ENCODE results near the gene FTO. TPM values are rescaled to one million over a fixed set of nuclear protein-coding genes. Genes with fewer than 3 reads are reported as not detected.

The FTO gene
- polyA plus RNA-seq, 2 of the 4 experiments (the other 2 are of a cell fraction): 48.7 to 101 TPM

DNA sequence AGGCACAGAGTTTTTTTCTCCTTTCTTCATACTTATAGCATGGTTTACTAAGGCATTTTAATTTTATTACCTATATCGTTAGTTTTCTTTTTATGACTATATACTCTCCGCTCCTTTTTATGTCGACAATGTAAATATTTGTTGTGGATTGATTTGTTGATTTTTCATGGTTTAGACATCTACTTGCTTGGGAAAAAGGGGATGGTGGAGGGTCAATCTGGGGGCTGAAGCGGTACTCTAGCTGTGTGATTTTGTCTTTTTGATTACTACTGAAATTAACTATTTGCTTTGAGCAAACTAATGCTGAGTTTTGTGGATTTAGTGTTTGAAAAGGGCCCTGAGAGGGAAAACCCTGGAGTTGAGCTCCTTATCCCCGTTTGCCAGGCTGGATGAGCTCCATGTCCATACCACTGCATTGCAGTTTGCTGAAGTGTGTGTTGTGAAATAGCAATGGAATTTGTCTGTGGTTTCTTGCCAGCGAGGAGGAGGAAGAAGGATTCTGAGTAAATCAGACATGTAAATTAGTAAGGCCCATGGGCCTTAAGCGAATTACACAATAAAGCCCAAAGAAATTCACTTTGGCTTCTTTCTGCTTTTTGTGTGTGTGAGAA lies 72.0 kb downstream of the FTO start (continued):
- TF ChIP-seq ZSCAN20 (CRISPR knock-in tag; IDR thresholded peaks at IDR 0.05) (no peak), ZNF302 (CRISPR knock-in tag; IDR thresholded peaks at IDR 0.05) (no peak), RAD21 (conservative IDR thresholded peaks at IDR 0.05 in 1 of 2, IDR thresholded peaks at IDR 0.05 in 1 of 2) (peak; percentile 11 to 56; a peak in 4 of 5 replicates), RNF2 (IDR thresholded peaks at IDR 0.05; ENCODE audit: borderline replicate concordance, low read depth) (no peak), EHF (CRISPR knock-in tag; IDR thresholded peaks at IDR 0.05) (no peak), HOXB5 (CRISPR knock-in tag; IDR thresholded peaks at IDR 0.05) (no peak), HOXB13 (CRISPR knock-in tag; IDR thresholded peaks at IDR 0.05; ENCODE audit: low read depth) (no peak), NR3C1 (IDR thresholded peaks at IDR 0.05) (no peak), JUNB (IDR thresholded peaks at IDR 0.05) (peak; percentile 59), CHD4 (IDR thresholded peaks at IDR 0.05; ENCODE audit: borderline replicate concordance) (no peak), CHD2 (IDR thresholded peaks at IDR 0.05; ENCODE audit: low read length, partially characterized antibody) (no peak), POLR2AphosphoS2 (conservative IDR thresholded peaks at IDR 0.05; ENCODE audit: low read length) (no peak), TFCP2L1 (CRISPR knock-in tag; IDR thresholded peaks at IDR 0.05) (no peak), FOSB (CRISPR knock-in tag; IDR thresholded peaks at IDR 0.05) (no peak), ZC3H11A (IDR thresholded peaks at IDR 0.05) (no peak), HOXA7 (CRISPR knock-in tag; IDR thresholded peaks at IDR 0.05) (no peak), SREBF2 (IDR thresholded peaks at IDR 0.05) (no peak), NFE2L2 (conservative IDR thresholded peaks at IDR 0.05; ENCODE audit: low read length) (no peak), SMC3 (IDR thresholded peaks at IDR 0.05) (peak; percentile 37; the same call in 1 of the 3 replicates), EP300 (IDR thresholded peaks at IDR 0.05) (peak in 1 of 2 experiments; percentile 39; a peak in 2 of 5 replicates), GATA3 (IDR thresholded peaks at IDR 0.05; ENCODE audit: borderline replicate concordance) (peak; percentile 61), HEYL (CRISPR knock-in tag; IDR thresholded peaks at IDR 0.05) (no peak), ESRRA (IDR thresholded peaks at IDR 0.05; ENCODE audit: borderline replicate concordance, low read length) (no peak), CBX8 (IDR thresholded peaks at IDR 0.05) (no peak), ZFP36 (IDR thresholded peaks at IDR 0.05; ENCODE audit: borderline replicate concordance, partially characterized antibody) (no peak), BHLHE40 (IDR thresholded peaks at IDR 0.05; ENCODE audit: low read depth, low read length) (no peak)
- TF ChIP-seq, protein P1, sequence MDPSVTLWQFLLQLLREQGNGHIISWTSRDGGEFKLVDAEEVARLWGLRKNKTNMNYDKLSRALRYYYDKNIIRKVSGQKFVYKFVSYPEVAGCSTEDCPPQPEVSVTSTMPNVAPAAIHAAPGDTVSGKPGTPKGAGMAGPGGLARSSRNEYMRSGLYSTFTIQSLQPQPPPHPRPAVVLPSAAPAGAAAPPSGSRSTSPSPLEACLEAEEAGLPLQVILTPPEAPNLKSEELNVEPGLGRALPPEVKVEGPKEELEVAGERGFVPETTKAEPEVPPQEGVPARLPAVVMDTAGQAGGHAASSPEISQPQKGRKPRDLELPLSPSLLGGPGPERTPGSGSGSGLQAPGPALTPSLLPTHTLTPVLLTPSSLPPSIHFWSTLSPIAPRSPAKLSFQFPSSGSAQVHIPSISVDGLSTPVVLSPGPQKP (IDR thresholded peaks at IDR 0.05; ENCODE audit: low read depth, low read length): no peak
- TF ChIP-seq, protein P2, sequence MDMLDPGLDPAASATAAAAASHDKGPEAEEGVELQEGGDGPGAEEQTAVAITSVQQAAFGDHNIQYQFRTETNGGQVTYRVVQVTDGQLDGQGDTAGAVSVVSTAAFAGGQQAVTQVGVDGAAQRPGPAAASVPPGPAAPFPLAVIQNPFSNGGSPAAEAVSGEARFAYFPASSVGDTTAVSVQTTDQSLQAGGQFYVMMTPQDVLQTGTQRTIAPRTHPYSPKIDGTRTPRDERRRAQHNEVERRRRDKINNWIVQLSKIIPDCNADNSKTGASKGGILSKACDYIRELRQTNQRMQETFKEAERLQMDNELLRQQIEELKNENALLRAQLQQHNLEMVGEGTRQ (IDR thresholded peaks at IDR 0.05): no peak
- TF ChIP-seq, protein P3, sequence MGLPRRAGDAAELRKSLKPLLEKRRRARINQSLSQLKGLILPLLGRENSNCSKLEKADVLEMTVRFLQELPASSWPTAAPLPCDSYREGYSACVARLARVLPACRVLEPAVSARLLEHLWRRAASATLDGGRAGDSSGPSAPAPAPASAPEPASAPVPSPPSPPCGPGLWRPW (IDR thresholded peaks at IDR 0.05): peak; percentile 70
- TF ChIP-seq, protein P4, sequence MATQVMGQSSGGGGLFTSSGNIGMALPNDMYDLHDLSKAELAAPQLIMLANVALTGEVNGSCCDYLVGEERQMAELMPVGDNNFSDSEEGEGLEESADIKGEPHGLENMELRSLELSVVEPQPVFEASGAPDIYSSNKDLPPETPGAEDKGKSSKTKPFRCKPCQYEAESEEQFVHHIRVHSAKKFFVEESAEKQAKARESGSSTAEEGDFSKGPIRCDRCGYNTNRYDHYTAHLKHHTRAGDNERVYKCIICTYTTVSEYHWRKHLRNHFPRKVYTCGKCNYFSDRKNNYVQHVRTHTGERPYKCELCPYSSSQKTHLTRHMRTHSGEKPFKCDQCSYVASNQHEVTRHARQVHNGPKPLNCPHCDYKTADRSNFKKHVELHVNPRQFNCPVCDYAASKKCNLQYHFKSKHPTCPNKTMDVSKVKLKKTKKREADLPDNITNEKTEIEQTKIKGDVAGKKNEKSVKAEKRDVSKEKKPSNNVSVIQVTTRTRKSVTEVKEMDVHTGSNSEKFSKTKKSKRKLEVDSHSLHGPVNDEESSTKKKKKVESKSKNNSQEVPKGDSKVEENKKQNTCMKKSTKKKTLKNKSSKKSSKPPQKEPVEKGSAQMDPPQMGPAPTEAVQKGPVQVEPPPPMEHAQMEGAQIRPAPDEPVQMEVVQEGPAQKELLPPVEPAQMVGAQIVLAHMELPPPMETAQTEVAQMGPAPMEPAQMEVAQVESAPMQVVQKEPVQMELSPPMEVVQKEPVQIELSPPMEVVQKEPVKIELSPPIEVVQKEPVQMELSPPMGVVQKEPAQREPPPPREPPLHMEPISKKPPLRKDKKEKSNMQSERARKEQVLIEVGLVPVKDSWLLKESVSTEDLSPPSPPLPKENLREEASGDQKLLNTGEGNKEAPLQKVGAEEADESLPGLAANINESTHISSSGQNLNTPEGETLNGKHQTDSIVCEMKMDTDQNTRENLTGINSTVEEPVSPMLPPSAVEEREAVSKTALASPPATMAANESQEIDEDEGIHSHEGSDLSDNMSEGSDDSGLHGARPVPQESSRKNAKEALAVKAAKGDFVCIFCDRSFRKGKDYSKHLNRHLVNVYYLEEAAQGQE (IDR thresholded peaks at IDR 0.05): no peak

Data from A549 (cell line).